Head of caudate nucleus (tissue), 42 donors: Measurements from ENCODE around the gene KIF1C.

Source experiments
- DNase-seq, 42 donors: peaks; one replicate each; pipeline versions ENCODE4 v3.0.0 to v3.0.0-alpha.2; 2020 to 2021; ENCODE audit warnings: mixed read lengths in 7 of 42
- intact Hi-C: fragments of 100-400 bp; cut with DNase I; formaldehyde crosslinking; loops from one replicate; pipeline ENCODE4 v1.15.0; 2022

KIF1C gene

GRCh38 chr17:5077781-5078105 lies 80.0 kb downstream of the KIF1C start:
- intact Hi-C loops = loop anchor here (5.0 to 10.0 kb wide), 3 partner anchors 35 to 140 kb away; partner anchors contain the start of genes ZNF232 and ZNF594

More at GRCh38 chr17:5077781-5078105, 80.0 kb downstream of the KIF1C start:
- DNase-seq = no peak
